Brain microvascular endothelial cell (primary cell): ENCODE data around the gene GIPR.
"Not testable (repeated sequence)": the region's sequence is repeated elsewhere in the genome, so short reads cannot be mapped to it uniquely, and the experiment has no call there.

Source experiments
- DNase-seq: peaks from one replicate; pipeline ENCODE4 v3.0.0-alpha.2; 2020
- H3K27ac ChIP-seq: fragments of 250-450 bp; sonication (Bioruptor Pico); 2 replicates; pipeline ENCODE4 v1.5.1; 2020; ENCODE audit warnings: mild to moderate bottlenecking, moderate library complexity
- H3K27me3 ChIP-seq: fragments of 250-450 bp; sonication (Bioruptor Pico); replicated peaks from 2 replicates; pipeline ENCODE4 v1.5.1; 2020; ENCODE audit warnings: mild to moderate bottlenecking
- H3K36me3 ChIP-seq: fragments of 250-450 bp; sonication (Bioruptor Pico); replicated peaks from 2 replicates; pipeline ENCODE4 v1.5.1; 2020; ENCODE audit warnings: mild to moderate bottlenecking
- H3K4me3 ChIP-seq: 2 replicates; pipeline ENCODE4 v1.5.1; 2011; ENCODE audit warnings: low read depth, mild to moderate bottlenecking, control low read depth, low read length, moderate library complexity
- in situ Hi-C: cut with HindIII; loops from 2 replicates; pipeline ENCODE4 v1.10.0; 2017; ENCODE audit warnings: low sequenced_read_pairs, low pct_ligation_motif_present
- TF ChIP-seq, protein P1 (sequence below): IDR thresholded peaks from 2 replicates; pipeline ENCODE4 v1.5.1; 2011; ENCODE audit warnings: low read depth, mild to moderate bottlenecking, moderate library complexity, low read length, control low read depth, inconsistent platforms; ENCODE audit errors: missing control alignments

GIPR gene, protein sequence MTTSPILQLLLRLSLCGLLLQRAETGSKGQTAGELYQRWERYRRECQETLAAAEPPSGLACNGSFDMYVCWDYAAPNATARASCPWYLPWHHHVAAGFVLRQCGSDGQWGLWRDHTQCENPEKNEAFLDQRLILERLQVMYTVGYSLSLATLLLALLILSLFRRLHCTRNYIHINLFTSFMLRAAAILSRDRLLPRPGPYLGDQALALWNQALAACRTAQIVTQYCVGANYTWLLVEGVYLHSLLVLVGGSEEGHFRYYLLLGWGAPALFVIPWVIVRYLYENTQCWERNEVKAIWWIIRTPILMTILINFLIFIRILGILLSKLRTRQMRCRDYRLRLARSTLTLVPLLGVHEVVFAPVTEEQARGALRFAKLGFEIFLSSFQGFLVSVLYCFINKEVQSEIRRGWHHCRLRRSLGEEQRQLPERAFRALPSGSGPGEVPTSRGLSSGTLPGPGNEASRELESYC

GRCh38 chr19:45667620-45668341 is at the start of gene GIPR:
Gene GIPR, plus strand, starts transcription at chr19:45668221. Its CDS starts 1,300 bp downstream, at chr19:45669521.
- DNase-seq = peak; percentile 25
- H3K27ac ChIP-seq = no peak within 1 kb of the TSS
- in situ Hi-C loops = no loop called here
- TF ChIP-seq, protein P1, sequence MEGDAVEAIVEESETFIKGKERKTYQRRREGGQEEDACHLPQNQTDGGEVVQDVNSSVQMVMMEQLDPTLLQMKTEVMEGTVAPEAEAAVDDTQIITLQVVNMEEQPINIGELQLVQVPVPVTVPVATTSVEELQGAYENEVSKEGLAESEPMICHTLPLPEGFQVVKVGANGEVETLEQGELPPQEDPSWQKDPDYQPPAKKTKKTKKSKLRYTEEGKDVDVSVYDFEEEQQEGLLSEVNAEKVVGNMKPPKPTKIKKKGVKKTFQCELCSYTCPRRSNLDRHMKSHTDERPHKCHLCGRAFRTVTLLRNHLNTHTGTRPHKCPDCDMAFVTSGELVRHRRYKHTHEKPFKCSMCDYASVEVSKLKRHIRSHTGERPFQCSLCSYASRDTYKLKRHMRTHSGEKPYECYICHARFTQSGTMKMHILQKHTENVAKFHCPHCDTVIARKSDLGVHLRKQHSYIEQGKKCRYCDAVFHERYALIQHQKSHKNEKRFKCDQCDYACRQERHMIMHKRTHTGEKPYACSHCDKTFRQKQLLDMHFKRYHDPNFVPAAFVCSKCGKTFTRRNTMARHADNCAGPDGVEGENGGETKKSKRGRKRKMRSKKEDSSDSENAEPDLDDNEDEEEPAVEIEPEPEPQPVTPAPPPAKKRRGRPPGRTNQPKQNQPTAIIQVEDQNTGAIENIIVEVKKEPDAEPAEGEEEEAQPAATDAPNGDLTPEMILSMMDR = no peak
- peak within 1 kb of the TSS; percentile 37 for H3K4me3 ChIP-seq
- H3K27me3 ChIP-seq = no peaks in the 10 kb centered on the region
- H3K36me3 ChIP-seq = no peaks in the 10 kb centered on the region

DNA sequence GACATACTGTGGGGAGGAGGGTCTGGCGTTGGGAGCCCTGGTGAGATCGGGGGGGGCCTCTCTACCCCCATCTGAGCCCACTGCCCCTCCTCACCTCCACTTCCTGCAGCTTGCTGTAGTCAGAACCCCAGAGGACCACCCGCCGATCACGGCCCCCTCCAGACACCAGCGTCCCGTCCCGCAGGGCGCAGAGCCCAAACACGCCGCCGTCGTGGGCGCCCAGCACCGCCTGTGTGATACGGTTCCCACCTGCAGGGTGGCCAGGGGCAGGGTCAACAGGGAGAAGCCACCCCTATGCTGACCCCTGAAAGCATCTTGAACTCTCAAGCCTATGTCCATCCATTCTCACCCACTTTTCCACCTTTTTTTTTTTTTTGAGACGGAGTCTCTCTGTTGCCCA is 46.6 kb upstream of the GIPR start:
- Histone ChIP-seq H3K27ac (no peak overlapping the region), H3K4me3 (no peak overlapping the region), H3K27me3 (no peaks in the 10 kb centered on the region), H3K36me3 (peaks cover 24% of the 10 kb centered on the region)
- no peak for DNase-seq
- in situ Hi-C loops = no loop called here
- TF ChIP-seq, protein P1 = no peak

- no peak for DNase-seq
- in situ Hi-C loops = no loop called here
- peaks cover 24% of the 10 kb centered on the region for H3K36me3 ChIP-seq
These were observed 46.0 kb upstream of the GIPR start for GRCh38 chr19:45621976-45622503.

DNA sequence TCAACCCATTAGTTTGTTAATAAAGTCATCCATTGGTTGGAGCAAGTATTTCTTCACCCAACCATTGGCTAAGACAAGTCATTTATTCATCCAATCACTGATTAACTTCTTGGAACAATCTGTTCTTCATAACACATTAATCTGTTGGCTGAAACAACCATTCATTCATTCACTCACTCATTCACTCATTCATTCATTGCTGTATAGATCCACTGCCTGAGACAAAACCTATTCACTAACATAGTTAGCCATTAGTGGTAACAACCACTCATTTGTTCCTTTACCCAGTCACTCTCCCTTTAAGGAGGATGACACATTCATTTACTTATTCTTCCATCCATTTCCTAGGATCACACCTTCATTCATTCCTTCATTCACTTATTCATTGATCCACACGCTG is 44.0 kb upstream of the GIPR start:
- no peak for DNase-seq
- Histone ChIP-seq H3K4me3 (no peak overlapping the region), H3K27ac (no peak overlapping the region), H3K36me3 (peaks cover 34% of the 10 kb centered on the region), H3K27me3 (no peaks in the 10 kb centered on the region)
- in situ Hi-C loops = no loop called here
- TF ChIP-seq, protein P1 = no peak

More at GRCh38 chr19:45621976-45622503, 46.0 kb upstream of the GIPR start:
- no peak overlapping the region for H3K4me3 ChIP-seq
- H3K27me3 ChIP-seq = no peaks in the 10 kb centered on the region
- no peak overlapping the region for H3K27ac ChIP-seq
- TF ChIP-seq, protein P1 = no peak

- H3K27ac ChIP-seq, DNase-seq, H3K27me3 ChIP-seq, in situ Hi-C loops, H3K4me3 ChIP-seq: not testable (repeated sequence)
- peaks cover 23% of the 10 kb centered on the region for H3K36me3 ChIP-seq
These were observed 39.8 kb upstream of the GIPR start for GRCh38 chr19:45628219-45628618.

DNA sequence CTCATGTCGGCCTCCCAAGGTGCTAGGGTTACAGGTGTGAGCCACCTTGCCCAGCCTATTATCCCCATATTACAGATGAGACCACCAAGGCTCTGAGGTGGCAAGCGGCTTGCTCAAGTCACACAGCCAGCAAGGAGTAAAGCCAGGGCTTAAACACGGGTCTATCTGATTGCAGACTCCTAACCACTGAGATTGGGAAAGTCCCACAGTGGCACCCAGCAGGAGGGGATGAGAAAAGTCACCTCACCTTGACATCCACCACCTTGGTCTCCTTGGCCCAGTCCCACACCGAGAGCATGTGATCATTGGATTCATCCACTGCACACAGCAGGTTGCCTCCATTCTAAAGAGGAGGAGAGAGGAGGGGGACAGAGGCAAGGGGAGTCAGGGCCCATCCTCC is 38.3 kb upstream of the GIPR start:
- in situ Hi-C loops = no loop called here
- Histone ChIP-seq H3K27ac (no peak overlapping the region), H3K36me3 (peaks cover 22% of the 10 kb centered on the region), H3K4me3 (no peak overlapping the region), H3K27me3 (no peaks in the 10 kb centered on the region)
- no peak for DNase-seq
- TF ChIP-seq, protein P1 = no peak
